Fibroblast of lung (primary cell): Measurements from ENCODE around the gene CACNA1H. TPM values are rescaled to one million over a fixed set of nuclear protein-coding genes. Genes with fewer than 3 reads are reported as not detected.

Experiments used
- DNase-seq, 2 donors: peaks; one replicate each; pipeline versions ENCODE4 v3.0.0 to v3.0.0-alpha.2; 2010; ENCODE audit warnings: low read depth in 2 of 2
- H2AFZ ChIP-seq: 2 replicates; pipeline ENCODE4 v1.5.1; 2012; ENCODE audit warnings: low read length, control low read depth, inconsistent platforms
- H3K27ac ChIP-seq: 2 replicates; pipeline ENCODE4 v1.5.1; 2011; ENCODE audit warnings: low read length, control low read depth; ENCODE audit not compliant: insufficient read depth
- H3K27me3 ChIP-seq: 2 replicates; pipeline ENCODE4 v1.5.1; 2011; ENCODE audit warnings: mild to moderate bottlenecking, low read length; ENCODE audit not compliant: control insufficient read depth, insufficient read depth
- H3K36me3 ChIP-seq: 2 replicates; pipeline ENCODE4 v1.5.1; 2011; ENCODE audit warnings: low read length; ENCODE audit not compliant: control insufficient read depth, insufficient read depth
- H3K4me1 ChIP-seq: 2 replicates; pipeline ENCODE4 v1.5.1; 2011; ENCODE audit warnings: low read length; ENCODE audit not compliant: control insufficient read depth, insufficient read depth; ENCODE audit errors: extremely low read depth
- H3K4me2 ChIP-seq: 2 replicates; pipeline ENCODE4 v1.5.1; 2011; ENCODE audit warnings: low read length, control low read depth; ENCODE audit not compliant: insufficient read depth; ENCODE audit errors: extremely low read depth
- H3K4me3 ChIP-seq, 4 experiments: fragments of 200-600 bp in 1 of 4; sonication (generic) in 1 of 4; replicated peaks in 1 of 4; 2 replicates each; pipeline ENCODE4 v1.5.1; 2011 to 2016; ENCODE audit warnings: low read length in 4 of 4, low read depth in 3 of 4, mild to moderate bottlenecking in 3 of 4, control low read depth in 2 of 4, inconsistent platforms in 1 of 4, mixed read lengths in 1 of 4; ENCODE audit not compliant: insufficient read depth in 1 of 4; ENCODE audit errors: control extremely low read depth in 1 of 4
- H3K79me2 ChIP-seq: 2 replicates; pipeline ENCODE4 v1.5.1; 2012; ENCODE audit warnings: mild to moderate bottlenecking, low read length, inconsistent platforms; ENCODE audit not compliant: control insufficient read depth, insufficient read depth
- H3K9ac ChIP-seq: 2 replicates; pipeline ENCODE4 v1.5.1; 2011; ENCODE audit warnings: mild to moderate bottlenecking, low read length, control low read depth; ENCODE audit not compliant: insufficient read depth
- H3K9me3 ChIP-seq: 2 replicates; pipeline ENCODE4 v1.5.1; 2012; ENCODE audit warnings: low read depth, low read length; ENCODE audit not compliant: control insufficient read depth, insufficient read depth
- H4K20me1 ChIP-seq: 2 replicates; pipeline ENCODE4 v1.5.1; 2011; ENCODE audit warnings: low read length; ENCODE audit not compliant: control insufficient read depth, insufficient read depth; ENCODE audit errors: extremely low read depth
- CTCF ChIP-seq, 2 donors: IDR thresholded peaks in 1 of 2; conservative IDR thresholded peaks in 1 of 2; 1 replicate in 1 of 2; 2 replicates in 1 of 2; pipeline ENCODE4 v1.5.1; 2011 to 2012; ENCODE audit warnings: low read length in 2 of 2, control low read depth in 1 of 2, inconsistent platforms in 1 of 2, low read depth in 1 of 2, mild to moderate bottlenecking in 1 of 2
- EZH2 ChIP-seq: IDR thresholded peaks from 2 replicates; pipeline ENCODE4 v1.5.1; 2012; ENCODE audit warnings: low read length, control low read depth, mild to moderate bottlenecking; ENCODE audit errors: missing control alignments
- polyA plus RNA-seq, 2 donors: library from polyadenylated mRNA; depleted of rRNA in 1 of 2; stranded (reverse) in 1 of 2; unstranded in 1 of 2; fragments of >200 nt; gene quantifications; 2 replicates each; pipeline ENCODE4 v1.2.1, GENCODE V29; 2011 to 2012; ENCODE audit warnings: missing spikeins in 1 of 2
- total RNA-seq: library from RNA; depleted of rRNA; stranded (reverse); fragments of >200 nt; gene quantifications from 2 replicates; pipeline ENCODE4 v1.2.1, GENCODE V29; 2014

The CACNA1H gene
- total and polyA plus RNA-seq, 2 donors (not counting 1 experiment from before 2014, with no cell fraction given), result 1.2 to 10.5 TPM

GRCh38 chr16:1192384-1193073, 39.6 kb downstream of the CACNA1H start:
- no peak for TF ChIP-seq CTCF (conservative IDR thresholded peaks at IDR 0.05 in 1 of 2, IDR thresholded peaks at IDR 0.05 in 1 of 2; ENCODE audit: low read depth in 1 of 2, low read length in 2 of 2)
- TF ChIP-seq EZH2, result no peak
- Histone ChIP-seq H4K20me1 (no peaks in the 10 kb centered on the region), H3K36me3 (no peaks in the 10 kb centered on the region)

GRCh38 chr16:1193143-1193824, 40.4 kb downstream of the CACNA1H start:
- TF ChIP-seq CTCF (conservative IDR thresholded peaks at IDR 0.05 in 1 of 2, IDR thresholded peaks at IDR 0.05 in 1 of 2; ENCODE audit: low read depth in 1 of 2, low read length in 2 of 2), result no peak
- TF ChIP-seq EZH2, result no peak
- H4K20me1 ChIP-seq, result no peaks in the 10 kb centered on the region
- peak in 1 of 2 donors; percentile 10 for DNase-seq
- H2AFZ ChIP-seq, result no peak overlapping the region
- no peak overlapping the region for H3K27ac ChIP-seq
- no peak overlapping the region for H3K4me2 ChIP-seq
- no peak overlapping the region for H3K9ac ChIP-seq
- H3K27me3 ChIP-seq, result no peaks in the 10 kb centered on the region
- H3K4me3 ChIP-seq, result no peak overlapping the region
- no peaks in the 10 kb centered on the region for H3K9me3 ChIP-seq
- H3K36me3 ChIP-seq, result no peaks in the 10 kb centered on the region
- no peaks in the 10 kb centered on the region for H3K79me2 ChIP-seq
- H3K4me1 ChIP-seq, result no peaks in the 10 kb centered on the region

More at GRCh38 chr16:1192384-1193073, 39.6 kb downstream of the CACNA1H start:
- Histone ChIP-seq H3K4me3 (no peak overlapping the region), H3K4me2 (no peak overlapping the region), H3K4me1 (no peaks in the 10 kb centered on the region), H3K27me3 (no peaks in the 10 kb centered on the region), H2AFZ (no peak overlapping the region), H3K9ac (no peak overlapping the region), H3K27ac (no peak overlapping the region), H3K79me2 (no peaks in the 10 kb centered on the region), H3K9me3 (no peaks in the 10 kb centered on the region)
- DNase-seq, result no peak

GRCh38 chr16:1193825-1194581, 41.1 kb downstream of the CACNA1H start:
- Histone ChIP-seq H2AFZ (no peak overlapping the region), H3K36me3 (no peaks in the 10 kb centered on the region), H3K9me3 (no peaks in the 10 kb centered on the region), H4K20me1 (no peaks in the 10 kb centered on the region), H3K27ac (no peak overlapping the region), H3K4me3 (no peak overlapping the region), H3K79me2 (no peaks in the 10 kb centered on the region), H3K9ac (no peak overlapping the region), H3K4me2 (no peak overlapping the region), H3K27me3 (no peaks in the 10 kb centered on the region), H3K4me1 (no peaks in the 10 kb centered on the region)
- DNase-seq, result no peak
- TF ChIP-seq EZH2 (no peak), CTCF (conservative IDR thresholded peaks at IDR 0.05 in 1 of 2, IDR thresholded peaks at IDR 0.05 in 1 of 2; ENCODE audit: low read depth in 1 of 2, low read length in 2 of 2) (no peak)
